Measurements from ENCODE around the gene NOS1AP. TPM values are rescaled to one million over a fixed set of nuclear protein-coding genes. Genes with fewer than 3 reads are reported as not detected.

Gene NOS1AP
- polyA plus RNA-seq, 1 of the 3 experiments (the other 2 are of a cell fraction): 0.03 TPM

GRCh38 chr1:162370161-162370560 lies 300.7 kb downstream of the NOS1AP start:
- WGBS (ENCODE audit: low lambda C conversion rate): 34% methylated on average over 1 of the region's 1 CpG
- no peaks in the 10 kb centered on the region for H3K79me2 ChIP-seq (ENCODE audit: insufficient read depth)
- CTCF ChIA-PET: no interaction called here

DNA sequence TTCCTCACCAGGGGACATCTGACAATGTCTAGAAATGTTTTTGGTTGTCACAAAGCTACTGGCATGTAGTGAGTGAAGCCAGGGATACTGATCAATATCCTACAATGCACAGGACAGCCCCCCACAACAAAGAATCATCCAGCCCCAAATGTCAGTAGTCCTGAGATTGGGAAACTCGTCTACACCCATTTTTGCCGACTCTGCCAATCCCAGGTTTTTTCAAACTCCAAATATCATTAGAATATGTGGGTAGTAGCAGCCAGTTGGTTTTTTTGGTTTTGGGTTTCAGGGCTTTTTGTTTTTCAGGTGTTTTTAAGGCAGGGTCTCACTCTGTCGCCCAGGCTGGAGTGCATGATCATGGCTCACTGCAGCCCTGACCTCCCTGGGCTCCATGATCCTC lies 301.2 kb downstream of the NOS1AP start:
- Histone ChIP-seq H3K27me3 (ENCODE audit: insufficient read depth) (no peaks in the 10 kb centered on the region), H3F3A (replicated peaks; ENCODE audit: insufficient read depth) (no peaks in the 10 kb centered on the region), H3K4me1 (ENCODE audit: control insufficient read depth in 1 of 2, insufficient read depth in 2 of 2, low read depth in 1 of 2, low read length in 1 of 2) (peaks cover 0 to 27% of the 10 kb centered on the region in 2 experiments; a peak in 1 of 4 replicates), H3K79me2 (ENCODE audit: insufficient read depth) (no peaks in the 10 kb centered on the region), H3K4me3 (ENCODE audit: low read depth in 2 of 2, low read length in 1 of 2) (no peak overlapping the region), H3K4me2 (no peak overlapping the region), H2AFZ (ENCODE audit: low read depth) (no peak overlapping the region), H3K9me2 (no peaks in the 10 kb centered on the region), H3K27ac (ENCODE audit: low read depth in 2 of 2, low read length in 1 of 2) (no peak overlapping the region), H3K36me3 (replicated peaks in 1 of 2; ENCODE audit: control insufficient read depth in 1 of 2, insufficient read depth in 2 of 2, low read length in 1 of 2) (no peaks in the 10 kb centered on the region), H3K9me3 (no peaks in the 10 kb centered on the region), H3K9ac (no peak overlapping the region), H4K20me1 (ENCODE audit: insufficient read depth) (no peaks in the 10 kb centered on the region)
- CTCF ChIA-PET: interaction anchor here (2.2 to 4.0 kb wide), 2 partner anchors 13 to 21 kb away, joined by 9 to 16 read pairs; no protein-coding TSS in a partner anchor
- 63% methylated on average over 3 of the region's 3 CpGs for WGBS (ENCODE audit: low lambda C conversion rate)
- DNase-seq: no peak
- POLR2A ChIA-PET: no interaction called here
- no peak for TF ChIP-seq EZH2phosphoT487 (IDR thresholded peaks at IDR 0.05; ENCODE audit: borderline replicate concordance, low read depth)
- no peak for TF ChIP-seq SIN3A (IDR thresholded peaks at IDR 0.05; ENCODE audit: borderline replicate concordance, low read depth, low read length)
- TF ChIP-seq, protein P1, sequence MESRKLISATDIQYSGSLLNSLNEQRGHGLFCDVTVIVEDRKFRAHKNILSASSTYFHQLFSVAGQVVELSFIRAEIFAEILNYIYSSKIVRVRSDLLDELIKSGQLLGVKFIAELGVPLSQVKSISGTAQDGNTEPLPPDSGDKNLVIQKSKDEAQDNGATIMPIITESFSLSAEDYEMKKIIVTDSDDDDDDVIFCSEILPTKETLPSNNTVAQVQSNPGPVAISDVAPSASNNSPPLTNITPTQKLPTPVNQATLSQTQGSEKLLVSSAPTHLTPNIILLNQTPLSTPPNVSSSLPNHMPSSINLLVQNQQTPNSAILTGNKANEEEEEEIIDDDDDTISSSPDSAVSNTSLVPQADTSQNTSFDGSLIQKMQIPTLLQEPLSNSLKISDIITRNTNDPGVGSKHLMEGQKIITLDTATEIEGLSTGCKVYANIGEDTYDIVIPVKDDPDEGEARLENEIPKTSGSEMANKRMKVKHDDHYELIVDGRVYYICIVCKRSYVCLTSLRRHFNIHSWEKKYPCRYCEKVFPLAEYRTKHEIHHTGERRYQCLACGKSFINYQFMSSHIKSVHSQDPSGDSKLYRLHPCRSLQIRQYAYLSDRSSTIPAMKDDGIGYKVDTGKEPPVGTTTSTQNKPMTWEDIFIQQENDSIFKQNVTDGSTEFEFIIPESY (IDR thresholded peaks at IDR 0.05; ENCODE audit: borderline replicate concordance, low read depth): no peak
- TF ChIP-seq JUND (IDR thresholded peaks at IDR 0.05): no peak
- TF ChIP-seq, protein P2, sequence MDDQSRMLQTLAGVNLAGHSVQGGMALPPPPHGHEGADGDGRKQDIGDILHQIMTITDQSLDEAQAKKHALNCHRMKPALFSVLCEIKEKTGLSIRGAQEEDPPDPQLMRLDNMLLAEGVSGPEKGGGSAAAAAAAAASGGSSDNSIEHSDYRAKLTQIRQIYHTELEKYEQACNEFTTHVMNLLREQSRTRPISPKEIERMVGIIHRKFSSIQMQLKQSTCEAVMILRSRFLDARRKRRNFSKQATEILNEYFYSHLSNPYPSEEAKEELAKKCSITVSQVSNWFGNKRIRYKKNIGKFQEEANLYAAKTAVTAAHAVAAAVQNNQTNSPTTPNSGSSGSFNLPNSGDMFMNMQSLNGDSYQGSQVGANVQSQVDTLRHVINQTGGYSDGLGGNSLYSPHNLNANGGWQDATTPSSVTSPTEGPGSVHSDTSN (IDR thresholded peaks at IDR 0.05): no peak
- no peak for TF ChIP-seq GABPA (IDR thresholded peaks at IDR 0.05; ENCODE audit: low read depth)
- TF ChIP-seq NRF1 (IDR thresholded peaks at IDR 0.05; ENCODE audit: low read depth, low read length): no peak
- TF ChIP-seq EP300 (IDR thresholded peaks at IDR 0.05; ENCODE audit: borderline replicate concordance in 1 of 2, low read depth in 1 of 2, low read length in 1 of 2): no peak
- no peak for TF ChIP-seq RAD21 (IDR thresholded peaks at IDR 0.05; ENCODE audit: low read length)
- TF ChIP-seq ELF1 (IDR thresholded peaks at IDR 0.05): no peak
- no peak for TF ChIP-seq POLR2AphosphoS5 (IDR thresholded peaks at IDR 0.05; ENCODE audit: low read depth, low read length)

More at GRCh38 chr1:162370161-162370560, 300.7 kb downstream of the NOS1AP start:
- H3K4me1 ChIP-seq (ENCODE audit: control insufficient read depth in 1 of 2, insufficient read depth in 2 of 2, low read depth in 1 of 2, low read length in 1 of 2): peaks cover 0 to 27% of the 10 kb centered on the region in 2 experiments; a peak in 1 of 4 replicates
- H4K20me1 ChIP-seq (ENCODE audit: insufficient read depth): no peaks in the 10 kb centered on the region
- no peak overlapping the region for H3K4me3 ChIP-seq (ENCODE audit: low read depth in 2 of 2, low read length in 1 of 2)
- no peak for DNase-seq
- no peaks in the 10 kb centered on the region for H3K9me2 ChIP-seq
- POLR2A ChIA-PET: no interaction called here
- H3K27ac ChIP-seq (ENCODE audit: low read depth in 2 of 2, low read length in 1 of 2): no peak overlapping the region
- H3K9me3 ChIP-seq: no peaks in the 10 kb centered on the region
- H3K4me2 ChIP-seq: no peak overlapping the region
- no peak overlapping the region for H3K9ac ChIP-seq
- no peaks in the 10 kb centered on the region for H3K27me3 ChIP-seq (ENCODE audit: insufficient read depth)
- no peaks in the 10 kb centered on the region for H3F3A ChIP-seq (replicated peaks; ENCODE audit: insufficient read depth)
- H2AFZ ChIP-seq (ENCODE audit: low read depth): no peak overlapping the region
- no peak for TF ChIP-seq NRF1 (IDR thresholded peaks at IDR 0.05; ENCODE audit: low read depth, low read length)
- TF ChIP-seq, protein P1 (IDR thresholded peaks at IDR 0.05; ENCODE audit: borderline replicate concordance, low read depth): no peak
- TF ChIP-seq TEAD4 (IDR thresholded peaks at IDR 0.05; ENCODE audit: borderline replicate concordance, insufficient read depth): no peak
- no peak for TF ChIP-seq MXI1 (IDR thresholded peaks at IDR 0.05; ENCODE audit: low read depth, low read length)
- no peak for TF ChIP-seq REST (IDR thresholded peaks at IDR 0.05; ENCODE audit: low read depth, low read length)
- TF ChIP-seq FOXJ3 (CRISPR knock-in tag; IDR thresholded peaks at IDR 0.05): no peak
- no peaks in the 10 kb centered on the region for H3K36me3 ChIP-seq (replicated peaks in 1 of 2; ENCODE audit: control insufficient read depth in 1 of 2, insufficient read depth in 2 of 2, low read length in 1 of 2)

Measured in SK-N-SH (cell line).